Cardiac fibroblast (primary cell): ENCODE measurements around the gene FBP2.

ENCODE experiments used
- DNase-seq, 2 donors: peaks; one replicate each; pipeline versions ENCODE4 v3.0.0 to v3.0.0-alpha.2; 2010; ENCODE audit warnings: low read depth in 2 of 2
- H3K4me3 ChIP-seq, 2 donors: replicated peaks in 1 of 2; 1 replicate in 1 of 2; 2 replicates in 1 of 2; pipeline ENCODE4 v1.5.1; 2011; ENCODE audit warnings: low read depth in 2 of 2, low read length in 2 of 2, mild to moderate bottlenecking in 2 of 2, moderate library complexity in 1 of 2
- CTCF ChIP-seq: IDR thresholded peaks from one replicate; pipeline ENCODE4 v1.5.1; 2011; ENCODE audit warnings: low read depth, mild to moderate bottlenecking, low read length, inconsistent platforms

FBP2 gene

GRCh38 chr9:94581728-94582127 lies 11.9 kb downstream of the FBP2 start:
- DNase-seq = no peak
- no peak overlapping the region for H3K4me3 ChIP-seq
- TF ChIP-seq CTCF = no peak

GRCh38 chr9:94577571-94577970 lies 16.1 kb downstream of the FBP2 start:
- H3K4me3 ChIP-seq = no peak overlapping the region
- no peak for TF ChIP-seq CTCF
- DNase-seq = no peak

GRCh38 chr9:94577036-94577435 lies 16.6 kb downstream of the FBP2 start:
- no peak overlapping the region for H3K4me3 ChIP-seq
- no peak for TF ChIP-seq CTCF
- DNase-seq = no peak

- TF ChIP-seq CTCF = no peak
- DNase-seq = no peak
- H3K4me3 ChIP-seq = no peak overlapping the region
Observed at GRCh38 chr9:94576131-94576530, 17.5 kb downstream of the FBP2 start.

GRCh38 chr9:94568972-94569712 lies 24.5 kb downstream of the FBP2 start:
- DNase-seq = no peak
- no peak for TF ChIP-seq CTCF
- H3K4me3 ChIP-seq = no peak overlapping the region

GRCh38 chr9:94568250-94568889 lies 25.3 kb downstream of the FBP2 start:
- no peak for TF ChIP-seq CTCF
- no peak for DNase-seq
- H3K4me3 ChIP-seq = no peak overlapping the region

GRCh38 chr9:94567271-94567670 lies 26.4 kb downstream of the FBP2 start:
- no peak for TF ChIP-seq CTCF

More at GRCh38 chr9:94567271-94567670, 26.4 kb downstream of the FBP2 start:
- no peak overlapping the region for H3K4me3 ChIP-seq
- DNase-seq = no peak
